Stimulated activated CD4-positive, alpha-beta T cell treated with anti-CD3 and anti-CD28 coated beads, Interleukin-2, amount 100 ng/mL, for 48 hours (primary cell): ENCODE results near the gene KCNK5.

ENCODE experiments used
- DNase-seq, 2 donors: peaks; one replicate each; pipeline ENCODE4 v3.0.0-alpha.2; 2020

Gene KCNK5

DNA sequence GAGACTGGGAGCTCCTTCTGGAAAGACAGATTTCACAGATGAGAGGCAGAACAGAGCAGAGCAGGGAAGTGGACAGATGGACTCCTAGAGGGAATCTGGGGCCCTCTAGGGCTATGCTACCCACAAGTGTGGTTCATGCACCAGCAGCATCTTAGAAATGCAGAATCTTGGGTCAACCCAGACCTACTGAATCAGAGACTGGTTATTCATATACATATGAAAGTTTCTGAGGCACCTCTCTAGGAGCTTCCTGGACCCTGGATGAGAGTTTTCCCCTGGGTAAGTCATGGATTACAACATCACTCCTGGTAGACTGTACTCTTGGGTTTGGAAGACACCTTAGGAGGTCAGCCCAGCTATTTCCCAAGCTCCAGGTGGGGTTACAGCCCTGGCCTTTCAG lies 58.9 kb downstream of the KCNK5 start:
- DNase-seq, result no peak

GRCh38 chr6:39169448-39170344 lies 59.6 kb downstream of the KCNK5 start:
- DNase-seq, result no peak

- DNase-seq, result no peak
Measured at GRCh38 chr6:39167866-39168625, 61.2 kb downstream of the KCNK5 start.

- DNase-seq, result no peak
Measured at GRCh38 chr6:39167321-39167720, 62.0 kb downstream of the KCNK5 start.

DNA sequence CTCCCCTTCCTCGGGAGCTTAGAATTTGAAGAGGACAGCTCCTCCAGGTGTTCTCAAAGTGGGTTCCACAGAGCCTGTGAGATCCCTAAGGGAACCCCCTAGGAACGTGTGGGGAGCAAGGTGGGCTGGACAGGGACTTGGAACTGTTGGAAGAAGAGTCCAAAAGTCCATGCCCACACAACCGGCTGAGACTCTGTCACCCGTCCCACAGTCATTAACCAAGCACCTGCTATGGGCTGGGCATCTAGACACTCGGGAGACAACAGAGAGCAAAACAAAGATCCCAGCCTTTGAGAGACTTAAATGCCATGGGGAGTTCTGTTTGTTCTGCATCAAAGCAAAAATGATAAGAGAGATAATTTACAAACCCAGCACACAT lies 62.4 kb downstream of the KCNK5 start:
- DNase-seq, result no peak

DNA sequence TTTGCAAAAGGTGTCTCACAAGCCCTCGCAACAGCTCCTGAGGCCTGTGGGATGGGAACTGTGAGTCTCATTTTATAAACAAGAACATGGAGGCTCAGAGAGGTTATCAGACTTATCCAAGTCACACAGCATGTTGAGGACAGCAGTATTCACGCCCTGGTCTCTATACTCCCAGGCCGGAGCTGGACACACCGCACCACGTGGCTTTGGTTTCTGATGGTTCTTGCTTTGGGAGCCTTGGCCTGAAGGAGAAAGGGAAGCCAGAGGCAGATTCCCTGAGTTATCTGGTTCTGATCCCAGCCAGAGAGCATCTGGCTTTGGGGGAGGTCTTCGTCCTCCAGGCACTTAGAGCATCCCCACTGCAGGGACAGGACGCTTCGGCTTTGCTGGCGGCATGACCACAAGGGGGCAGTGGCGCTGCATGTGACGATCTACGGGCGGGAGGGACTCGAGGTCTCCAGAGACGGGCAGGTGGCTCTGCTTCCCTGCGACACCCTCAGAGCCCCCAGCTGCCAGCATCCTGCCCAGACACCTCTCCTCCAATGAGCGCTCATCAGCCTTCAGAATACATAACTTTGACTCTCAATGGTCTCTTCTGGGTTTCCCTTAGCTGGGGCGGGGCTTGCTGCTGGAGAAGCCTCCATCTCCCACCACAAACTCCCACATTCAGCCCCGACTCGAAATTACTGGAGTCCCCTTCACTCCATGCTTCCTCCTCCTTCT lies 62.9 kb downstream of the KCNK5 start:
- peak; percentile 89 to 92 for DNase-seq

DNA sequence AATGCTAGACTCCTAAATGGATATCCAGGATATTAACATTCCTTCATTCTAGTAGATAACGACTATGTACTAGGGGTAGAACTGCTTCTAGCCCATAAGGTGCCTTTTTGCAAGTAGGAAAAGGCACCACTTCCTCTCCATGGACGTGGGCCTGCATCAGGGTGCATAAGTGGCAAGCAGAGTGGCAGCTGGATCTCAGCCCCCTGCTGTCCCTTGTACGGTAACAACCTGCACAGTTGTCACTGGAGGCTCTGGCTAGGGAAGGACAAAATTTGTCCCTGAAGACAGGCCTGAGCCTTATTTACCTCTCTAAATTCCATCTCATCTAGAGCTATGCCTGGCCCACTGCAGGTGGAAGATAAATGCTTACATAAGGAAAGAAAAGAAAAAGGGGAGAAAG lies 71.8 kb downstream of the KCNK5 start:
- DNase-seq, result no peak

DNA sequence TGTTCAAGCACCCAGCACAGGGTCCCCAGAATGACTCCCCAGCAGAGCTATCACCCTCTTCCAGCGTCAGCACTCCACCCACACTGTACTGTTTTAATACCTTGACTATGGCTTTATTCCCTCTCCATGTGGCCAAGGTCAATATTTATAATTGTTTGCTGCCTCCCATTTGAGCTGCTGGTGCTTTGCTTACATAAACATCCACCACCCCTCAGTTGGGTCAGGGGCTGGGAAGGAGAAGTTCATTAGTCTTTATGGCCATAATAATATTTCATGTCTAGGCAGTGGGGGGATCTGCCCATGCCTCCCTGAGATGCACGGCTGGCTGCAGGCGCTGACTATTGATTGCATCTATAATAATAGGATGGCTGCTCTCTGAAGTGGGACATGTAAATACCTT lies 72.5 kb downstream of the KCNK5 start:
- DNase-seq, result no peak

GRCh38 chr6:39154705-39155104 lies 74.6 kb downstream of the KCNK5 start:
- DNase-seq, result no peak

GRCh38 chr6:39153766-39154397 lies 75.4 kb downstream of the KCNK5 start:
- DNase-seq, result peak; percentile 10 to 12

- DNase-seq, result no peak
Measured at GRCh38 chr6:39152262-39152661, 77.0 kb downstream of the KCNK5 start.

GRCh38 chr6:39151211-39151610 lies 78.1 kb downstream of the KCNK5 start:
- DNase-seq, result no peak

DNA sequence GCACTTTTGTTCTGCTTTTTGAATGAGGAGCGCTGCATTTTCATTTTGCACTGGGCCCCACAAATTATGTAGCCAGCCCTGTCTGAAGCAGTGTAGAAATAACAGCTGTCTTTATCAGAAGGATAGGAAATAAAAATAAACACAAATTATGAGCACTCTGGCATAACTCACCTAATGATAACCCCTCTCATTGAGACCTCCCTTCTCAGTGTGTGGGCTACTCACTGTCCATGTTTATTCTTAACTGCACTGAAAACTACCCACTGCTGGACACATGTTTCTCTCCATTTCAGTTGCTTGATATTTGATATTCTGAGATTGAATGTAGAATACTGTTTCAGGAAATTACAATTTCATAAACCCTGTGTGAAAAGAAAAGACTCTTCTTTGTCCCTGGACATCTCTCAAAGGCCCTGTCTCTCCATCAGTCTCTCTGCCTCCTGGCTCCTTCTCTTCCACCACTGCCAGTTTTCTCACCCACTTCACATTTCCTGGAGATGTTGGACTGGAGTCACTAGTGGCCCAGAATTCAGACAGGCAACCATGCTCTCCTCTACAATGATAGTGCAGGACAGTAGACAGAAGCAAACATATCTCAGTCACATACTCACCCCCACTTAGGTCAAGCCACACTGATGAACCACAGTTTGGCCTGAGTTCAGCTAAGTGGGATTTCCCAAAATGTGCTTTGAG lies 84.6 kb downstream of the KCNK5 start:
- DNase-seq, result no peak

GRCh38 chr6:39143238-39143930 lies 85.9 kb downstream of the KCNK5 start:
- no peak for DNase-seq

DNA sequence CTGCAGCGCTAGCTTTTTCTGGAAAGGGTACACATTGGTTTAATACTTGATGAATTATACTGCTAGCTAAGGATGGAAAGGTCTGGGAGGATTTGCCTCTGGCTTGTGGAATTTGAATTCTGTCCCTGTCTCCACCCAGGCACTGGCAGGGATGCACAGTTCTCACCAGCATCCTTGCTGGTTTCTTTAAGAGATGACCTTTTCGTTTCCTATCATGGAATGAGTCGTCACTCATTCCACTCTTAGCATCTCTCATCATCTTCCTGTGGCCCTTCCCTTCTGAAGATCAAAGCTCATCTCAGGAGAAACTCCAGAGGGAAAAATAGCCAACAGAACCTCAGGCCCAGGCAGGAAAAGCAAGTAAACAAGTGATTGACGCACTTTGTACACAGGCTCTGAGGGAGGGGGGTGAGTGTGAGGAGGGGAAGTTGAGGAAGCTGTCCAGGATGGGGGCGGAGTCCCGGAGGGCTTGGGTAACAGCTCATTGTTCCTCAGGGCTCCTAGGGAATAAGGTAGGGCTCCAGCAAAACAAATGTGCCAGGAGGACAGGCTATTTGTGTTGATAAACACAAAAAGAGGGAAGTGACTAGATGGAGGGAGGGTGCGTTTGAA lies 88.6 kb downstream of the KCNK5 start:
- no peak for DNase-seq
